Measurements from ENCODE around the gene FERMT1.

- TF ChIP-seq CTCF (conservative IDR thresholded peaks at IDR 0.05), result no peak
- TF ChIP-seq ZFX (IDR thresholded peaks at IDR 0.05), result no peak
Measured at GRCh38 chr20:6116758-6117157, 6.1 kb downstream of the FERMT1 start.

All from C4-2B (cell line).